Thyroid gland (tissue), 4 donors: ENCODE measurements around the gene MSMO1.

Experiments
- CTCF ChIP-seq, 6 experiments: fragments of 200-600 bp in 3 of 6; fragments of 450-650 bp in 3 of 6; sonication (generic) in 3 of 6; IDR thresholded peaks; one replicate each; pipeline ENCODE4 v1.5.1; 2016 to 2019; ENCODE audit warnings: antibody characterized with exemption in 6 of 6, mild to moderate bottlenecking in 2 of 6, inconsistent platforms in 1 of 6, moderate library complexity in 1 of 6
- POLR2A ChIP-seq, 2 donors: fragments of 450-650 bp; IDR thresholded peaks; one replicate each; pipeline ENCODE4 v1.6.1; 2017; ENCODE audit warnings: antibody characterized with exemption in 2 of 2, mild to moderate bottlenecking in 2 of 2, moderate library complexity in 1 of 2

- TF ChIP-seq CTCF (IDR thresholded peaks at IDR 0.05) (no peak), POLR2A (IDR thresholded peaks at IDR 0.05) (no peak)
Observed at GRCh38 chr4:165368114-165368513, 40.6 kb downstream of the MSMO1 start.
